Fibroblast of villous mesenchyme (primary cell): ENCODE results near the gene RBM6. TPM values are rescaled to one million over a fixed set of nuclear protein-coding genes. Genes with fewer than 3 reads are reported as not detected.
A peak's percentile ranks its signal among the peaks of the same experiment; 100 is the strongest.
"Not testable (repeated sequence)": the region's sequence is repeated elsewhere in the genome, so short reads cannot be mapped to it uniquely, and the experiment has no call there.

Experiments
- DNase-seq: peaks from one replicate; pipeline ENCODE4 v3.0.0-alpha.2; 2010; ENCODE audit warnings: low read depth
- H3K4me3 ChIP-seq: 2 replicates; pipeline ENCODE4 v1.5.1; 2011; ENCODE audit warnings: low read depth, mild to moderate bottlenecking, low read length
- CTCF ChIP-seq: IDR thresholded peaks from 2 replicates; pipeline ENCODE4 v1.5.1; 2012; ENCODE audit warnings: low read depth, mild to moderate bottlenecking, low read length; ENCODE audit not compliant: insufficient read depth
- total RNA-seq: library from RNA; depleted of rRNA; stranded (reverse); fragments of >200 nt; gene quantifications from 2 replicates; pipeline ENCODE4 v1.2.3, GENCODE V29; 2012

RBM6 gene
- total RNA-seq, 1 donor = 61.7 TPM

GRCh38 chr3:49910409-49911123 lies 29.4 kb upstream of the RBM6 start:
- no peak for DNase-seq

GRCh38 chr3:49911124-49911420 lies 28.9 kb upstream of the RBM6 start:
- DNase-seq = no peak
- H3K4me3 ChIP-seq = no peak overlapping the region
- TF ChIP-seq CTCF = no peak

More at GRCh38 chr3:49910409-49911123, 29.4 kb upstream of the RBM6 start:
- TF ChIP-seq CTCF = no peak
- H3K4me3 ChIP-seq = no peak overlapping the region

GRCh38 chr3:49911611-49912010 lies 28.3 kb upstream of the RBM6 start:
- H3K4me3 ChIP-seq = no peak overlapping the region
- no peak for TF ChIP-seq CTCF
- no peak for DNase-seq

GRCh38 chr3:49912881-49913281 lies 27.1 kb upstream of the RBM6 start:
- no peak for DNase-seq
- H3K4me3 ChIP-seq = no peak overlapping the region
- no peak for TF ChIP-seq CTCF

- DNase-seq = peak; percentile 71
- no peak for TF ChIP-seq CTCF
- H3K4me3 ChIP-seq = no peak overlapping the region
These were observed 25.0 kb upstream of the RBM6 start for GRCh38 chr3:49914906-49915305.

GRCh38 chr3:49916686-49917085 lies 23.3 kb upstream of the RBM6 start:
- no peak for TF ChIP-seq CTCF
- peak; percentile 58 for DNase-seq
- no peak overlapping the region for H3K4me3 ChIP-seq

GRCh38 chr3:49917806-49918590 lies 22.0 kb upstream of the RBM6 start:
- DNase-seq, H3K4me3 ChIP-seq: not testable (repeated sequence)
